ENCODE data around the gene ERRFI1.

- no peak for TF ChIP-seq POLR2A (IDR thresholded peaks at IDR 0.05; ENCODE audit: extremely low read depth, insufficient read length)
- TF ChIP-seq CTCF (IDR thresholded peaks at IDR 0.05; ENCODE audit: low read depth, low read length): no peak
- no peak for TF ChIP-seq MAX (IDR thresholded peaks at IDR 0.05; ENCODE audit: low read depth, low read length)
Observed at GRCh38 chr1:7994827-7995226, 31.3 kb downstream of the ERRFI1 start.

Data from NB4 (cell line).